Hepatic stellate cell (primary cell): ENCODE data around the gene RNU11.
"Not testable (repeated sequence)": the region's sequence is repeated elsewhere in the genome, so short reads cannot be mapped to it uniquely, and the experiment has no call there.

ENCODE experiments used
- DNase-seq: peaks from one replicate; pipeline ENCODE4 v3.0.0; 2011; ENCODE audit warnings: low spot score

Gene RNU11

DNA sequence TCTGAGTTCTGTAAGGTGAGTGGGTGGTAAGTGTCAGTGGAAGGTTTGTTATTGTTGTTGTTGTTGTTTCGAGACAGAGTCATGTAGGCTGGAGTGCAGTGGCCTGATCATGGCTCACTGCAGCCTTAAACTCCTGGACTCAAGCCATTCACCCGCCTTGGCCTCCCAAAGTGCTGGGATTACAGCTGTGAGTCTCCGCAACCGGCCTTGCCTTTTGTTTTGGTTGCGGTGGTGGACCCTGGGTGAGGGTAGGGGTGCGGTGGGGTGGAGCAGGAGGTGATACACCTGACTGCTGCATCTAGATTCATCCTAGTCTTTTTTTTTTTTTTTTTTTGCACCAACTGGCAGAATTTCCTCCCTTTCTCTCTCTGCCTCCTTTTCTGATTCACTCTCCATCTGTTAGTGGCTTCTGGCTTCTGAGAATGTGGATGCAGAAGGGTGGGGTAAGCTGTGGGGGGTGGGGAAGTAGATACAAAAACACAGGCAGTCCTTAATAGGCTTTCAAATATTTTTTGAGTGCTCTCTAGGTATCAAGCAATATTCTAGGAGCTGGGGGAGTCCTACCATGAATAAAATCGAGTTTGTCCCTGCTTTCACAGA is 15.6 kb downstream of the RNU11 start:
- DNase-seq = no peak

DNA sequence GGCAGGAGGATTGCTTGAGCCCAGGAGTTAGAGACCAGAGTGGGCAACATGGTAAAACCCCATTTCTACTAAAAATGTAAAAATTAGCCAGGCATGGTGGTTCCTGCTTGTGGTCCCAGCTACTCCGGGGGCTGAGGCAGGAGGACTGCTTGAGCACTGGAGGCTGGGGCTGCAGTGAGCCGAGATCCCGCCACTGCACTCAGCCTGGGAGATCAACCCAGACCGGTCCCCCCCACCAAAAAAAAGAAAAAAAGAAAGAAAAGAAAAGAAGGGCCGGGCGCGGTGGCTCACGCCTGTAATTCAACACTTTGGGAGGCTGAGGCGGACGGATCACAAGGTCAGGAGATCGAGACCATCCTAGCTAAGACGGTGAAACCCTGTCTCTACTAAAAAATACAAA is 18.4 kb downstream of the RNU11 start:
- DNase-seq = no peak

DNA sequence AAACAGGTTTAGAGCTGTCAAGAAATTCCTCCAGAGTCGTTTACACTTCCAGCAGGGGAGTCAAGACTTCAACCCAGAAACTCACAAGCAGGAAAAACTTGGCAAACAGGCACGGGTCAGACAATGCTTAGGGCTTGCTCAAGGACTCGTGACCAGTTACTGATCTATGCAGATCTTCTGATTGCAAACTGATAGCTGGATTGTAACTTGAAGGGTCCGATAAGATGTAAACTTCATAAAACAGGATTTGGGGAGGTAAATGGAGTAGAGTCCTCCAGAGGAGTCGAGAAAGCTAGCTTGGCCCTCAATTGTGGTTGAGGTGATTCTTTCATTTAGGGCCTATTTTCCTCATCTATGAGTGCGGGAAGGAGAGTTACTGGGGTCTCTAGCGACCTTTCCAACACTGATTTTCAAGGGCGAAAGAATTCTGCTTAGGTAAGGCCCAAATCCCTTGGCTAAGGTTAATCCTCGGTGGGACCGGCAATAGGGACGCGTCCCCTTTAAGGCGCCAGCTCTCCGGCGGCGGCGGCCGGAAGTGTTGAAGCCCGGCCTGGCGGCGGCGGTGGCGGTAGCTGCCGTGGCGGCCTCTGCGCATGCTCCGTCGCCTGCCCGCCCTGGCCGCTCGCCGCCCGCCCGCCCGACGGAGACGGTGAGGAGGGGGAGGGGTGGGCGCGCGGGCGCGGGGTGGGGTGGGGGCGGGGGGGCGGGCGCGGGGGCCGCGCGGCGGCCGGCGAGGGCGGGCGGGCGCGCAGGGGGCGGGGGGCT is 20.0 kb downstream of the RNU11 start, which contains the start of gene GMEB1:
Gene GMEB1, plus strand, starts transcription at position 594 of the 765 bp plus-strand sequence. CDS start 14,829 bp downstream, outside the sequence.
- DNase-seq = peak; percentile 93

DNA sequence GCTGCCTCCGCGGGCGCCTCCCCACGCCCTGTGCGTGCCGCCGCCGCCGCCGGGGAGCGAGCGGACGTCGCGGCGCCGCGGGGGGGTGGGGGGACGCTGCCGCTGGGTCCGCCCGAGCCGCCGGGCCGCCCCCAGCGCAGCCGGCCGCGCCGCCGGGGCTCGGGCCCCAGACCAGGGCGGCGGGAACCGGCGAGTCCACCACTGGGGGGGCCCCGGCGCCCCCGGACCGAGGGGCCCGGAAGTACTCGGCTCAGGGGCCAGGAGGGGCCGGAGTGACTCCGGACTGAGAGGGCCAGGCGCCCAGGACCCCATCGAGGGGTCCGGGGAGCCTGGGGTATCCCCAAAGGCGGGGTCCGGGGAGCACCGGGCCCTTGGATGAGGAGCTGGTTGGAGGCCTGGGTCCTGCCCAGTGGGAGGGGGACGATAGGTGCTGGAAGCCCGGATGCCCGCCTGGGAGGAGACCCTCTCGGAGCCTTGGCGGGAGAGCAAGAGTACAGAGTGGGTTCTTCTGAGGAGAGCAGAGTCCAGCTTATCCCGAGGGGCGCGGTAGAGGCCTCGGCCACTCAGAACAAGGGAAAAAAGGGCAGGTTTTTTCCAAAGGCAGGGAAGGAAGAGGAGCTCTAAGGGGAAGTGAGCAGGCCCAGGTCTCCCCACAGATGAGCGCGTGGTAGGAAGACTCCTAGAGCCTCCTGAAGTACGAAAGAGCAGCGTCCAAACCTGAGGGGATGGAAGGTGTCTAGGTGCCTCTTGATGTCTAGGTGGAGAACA is 20.7 kb downstream of the RNU11 start:
- DNase-seq = peak; percentile 87

DNA sequence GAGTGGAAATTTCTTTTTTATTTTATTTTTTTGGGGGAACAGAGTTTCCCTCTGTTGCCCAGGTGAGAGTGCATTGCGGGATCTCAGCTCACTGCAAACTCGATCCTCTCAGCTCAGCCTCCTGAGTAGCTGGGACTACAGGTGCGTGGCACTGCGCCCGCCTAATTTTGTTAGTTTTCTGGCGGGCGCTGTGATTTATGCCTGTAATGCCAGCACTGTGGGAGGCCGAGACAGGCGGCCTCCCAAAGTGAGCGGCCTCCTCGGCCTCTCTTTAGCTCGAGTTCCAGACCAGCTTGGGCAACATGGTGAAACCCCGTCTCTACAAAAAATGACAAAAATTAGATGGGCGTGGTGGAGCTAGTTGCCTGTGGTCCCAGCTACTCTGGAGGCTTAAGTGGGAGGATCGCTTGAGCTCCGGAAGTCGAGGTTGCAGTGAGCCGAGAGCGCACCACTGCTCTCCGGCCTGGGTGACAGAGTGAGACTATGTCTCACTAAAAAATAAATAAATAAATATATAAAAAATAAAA is 22.9 kb downstream of the RNU11 start:
- no peak for DNase-seq

DNA sequence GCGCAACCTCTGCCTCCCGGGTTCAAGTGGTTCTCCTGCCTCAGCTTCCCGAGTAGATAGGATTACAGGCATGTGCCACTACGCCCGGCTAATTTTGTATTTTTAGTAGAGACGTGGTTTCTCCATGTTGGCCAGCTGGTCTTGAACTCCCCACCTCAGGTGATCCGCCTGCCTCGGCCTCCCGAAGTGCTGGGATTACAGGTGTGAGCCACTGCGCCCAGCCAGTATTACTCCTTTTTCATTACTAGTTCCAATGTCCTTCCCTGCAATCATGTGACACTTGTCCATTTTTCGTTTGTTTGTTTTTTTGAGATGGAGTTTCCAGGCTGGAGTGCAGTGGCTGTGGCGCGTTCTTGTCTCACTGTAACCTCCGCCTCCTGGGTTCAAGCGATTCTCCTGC is 24.6 kb downstream of the RNU11 start:
- not testable (repeated sequence) for DNase-seq

DNA sequence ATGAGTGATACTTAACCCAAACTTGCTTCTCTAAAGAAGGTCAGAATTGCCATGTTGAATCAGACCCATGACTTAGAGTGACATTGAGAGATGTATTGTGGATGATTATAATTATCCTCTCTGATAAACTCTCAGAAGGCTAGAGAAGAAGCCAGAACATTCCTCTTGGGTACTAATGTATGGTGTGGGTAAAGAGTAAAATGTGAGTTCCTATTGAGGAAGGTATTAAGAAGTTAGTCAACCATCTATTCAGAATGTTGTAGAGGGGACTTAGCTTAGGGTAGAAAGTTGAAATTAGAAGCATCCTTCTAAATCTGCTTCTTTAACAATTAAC is 27.5 kb downstream of the RNU11 start:
- DNase-seq = no peak

DNA sequence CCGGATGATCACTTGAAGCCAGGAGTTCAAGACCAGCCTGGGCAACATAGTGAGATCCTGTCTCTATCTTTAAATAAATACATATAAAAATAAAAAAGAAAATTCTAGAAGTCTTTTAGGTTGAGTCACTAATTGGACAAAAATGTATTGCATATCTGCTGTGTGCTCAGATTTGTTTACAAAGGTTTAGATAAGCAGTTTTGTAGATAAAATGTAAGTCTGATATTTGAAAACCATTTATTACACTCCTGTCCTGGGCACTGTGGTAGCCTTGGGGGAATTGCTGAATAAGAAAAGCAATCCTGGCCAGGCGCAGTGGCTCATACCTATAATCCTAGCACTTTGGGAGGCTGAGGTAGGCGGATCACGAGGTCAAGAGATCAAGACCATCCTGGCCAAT is 31.8 kb downstream of the RNU11 start:
- no peak for DNase-seq

DNA sequence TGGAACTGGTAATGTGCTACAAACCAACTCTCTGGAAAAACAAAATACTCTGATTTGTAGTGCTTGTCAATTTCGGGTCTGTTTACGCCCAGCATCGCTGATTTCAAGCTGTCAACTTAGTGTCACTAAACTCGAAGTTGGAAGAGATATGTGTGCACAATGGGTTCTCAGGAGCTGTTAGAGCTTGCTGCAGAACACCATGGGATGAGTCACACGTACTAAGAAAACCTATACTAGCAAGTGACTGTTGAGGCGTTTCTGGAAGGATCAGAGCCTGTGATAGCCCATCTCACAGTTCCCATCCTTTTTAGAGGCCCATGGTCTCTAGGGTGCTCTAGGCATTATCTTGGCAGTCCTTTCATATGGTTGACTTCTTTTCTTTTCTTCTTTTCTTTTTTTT is 34.4 kb downstream of the RNU11 start:
- no peak for DNase-seq

DNA sequence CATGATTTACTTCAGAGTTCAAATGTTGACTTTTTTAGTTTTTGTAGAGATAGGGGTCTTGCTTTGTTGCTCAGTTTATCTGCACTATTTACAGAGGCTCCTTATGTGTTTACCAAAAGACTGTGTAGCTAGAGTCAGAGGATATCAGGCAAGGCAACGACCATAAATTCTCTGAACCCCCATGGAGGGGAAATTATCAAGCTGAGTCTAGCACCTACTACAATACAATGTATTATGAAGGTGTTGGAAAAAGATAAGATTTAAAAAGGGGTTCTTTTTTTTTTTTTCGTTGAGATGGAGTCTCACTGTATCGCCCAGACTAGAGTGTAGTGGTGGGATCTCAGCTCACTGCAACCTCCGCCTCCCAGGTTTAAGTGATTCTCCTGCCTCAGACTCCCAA is 36.5 kb downstream of the RNU11 start:
- DNase-seq = no peak

DNA sequence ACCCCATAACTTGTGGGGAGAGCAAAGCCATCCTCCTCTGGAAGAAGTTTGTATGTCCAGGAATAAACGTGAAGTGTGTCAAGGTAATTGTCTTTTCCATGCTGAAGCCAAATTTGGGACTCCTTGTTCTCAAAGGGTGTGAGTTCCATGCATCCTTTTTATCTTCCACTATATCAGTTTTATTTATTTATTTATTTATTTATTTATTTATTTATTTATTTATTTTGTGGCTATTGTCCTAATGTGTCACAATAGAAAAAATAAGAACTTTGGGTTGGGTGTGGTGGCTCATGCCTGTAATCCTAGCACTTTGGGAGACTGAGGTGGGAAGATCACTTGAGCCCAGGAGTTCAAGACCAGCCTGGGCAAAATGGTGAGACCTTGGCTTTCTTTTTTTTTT is 43.2 kb downstream of the RNU11 start:
- not testable (repeated sequence) for DNase-seq
